ENCODE measurements around the gene GPR152.
A peak's percentile ranks its signal among the peaks of the same experiment; 100 is the strongest.

Gene GPR152

GRCh38 chr11:67464411-67465188 is 12.1 kb upstream of the GPR152 start:
- DNase-seq, result peak; percentile 92 to 94

DNA sequence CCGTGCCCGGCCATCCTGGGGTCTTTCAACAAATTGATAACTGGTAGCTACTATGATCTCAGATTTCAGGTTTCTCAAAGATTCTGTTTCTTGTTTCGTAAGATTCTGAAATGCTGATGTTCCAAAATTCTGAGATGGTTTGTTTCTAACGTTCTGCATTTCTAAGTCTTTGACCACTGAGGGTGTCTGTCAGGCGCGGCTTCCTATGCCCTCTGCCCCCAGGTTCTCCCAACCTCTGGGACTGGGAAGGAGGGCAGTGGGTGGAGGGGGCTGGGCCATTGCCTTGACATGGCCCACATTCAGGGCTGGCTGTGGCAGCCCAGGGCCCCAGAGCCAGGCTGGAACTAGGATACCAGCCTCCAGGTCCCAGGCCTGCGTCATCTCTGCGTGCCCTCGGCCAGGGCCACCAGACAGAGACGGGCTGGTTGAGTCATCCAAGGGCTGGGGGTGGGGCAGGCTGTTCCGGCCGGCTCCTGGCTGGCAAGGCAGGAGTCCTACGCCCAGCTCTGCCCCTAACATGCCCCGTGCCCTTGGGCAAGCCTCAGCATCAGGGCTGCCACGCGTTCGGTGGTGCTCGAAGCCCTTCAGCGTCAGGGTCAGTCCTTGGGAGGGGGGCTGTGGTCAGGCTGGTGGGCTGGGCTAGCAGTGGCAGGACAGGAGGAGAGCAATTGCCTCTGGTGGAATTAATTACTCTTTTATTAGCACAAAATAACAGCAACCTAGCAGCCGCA is 11.3 kb upstream of the GPR152 start:
- DNase-seq, result no peak

DNA sequence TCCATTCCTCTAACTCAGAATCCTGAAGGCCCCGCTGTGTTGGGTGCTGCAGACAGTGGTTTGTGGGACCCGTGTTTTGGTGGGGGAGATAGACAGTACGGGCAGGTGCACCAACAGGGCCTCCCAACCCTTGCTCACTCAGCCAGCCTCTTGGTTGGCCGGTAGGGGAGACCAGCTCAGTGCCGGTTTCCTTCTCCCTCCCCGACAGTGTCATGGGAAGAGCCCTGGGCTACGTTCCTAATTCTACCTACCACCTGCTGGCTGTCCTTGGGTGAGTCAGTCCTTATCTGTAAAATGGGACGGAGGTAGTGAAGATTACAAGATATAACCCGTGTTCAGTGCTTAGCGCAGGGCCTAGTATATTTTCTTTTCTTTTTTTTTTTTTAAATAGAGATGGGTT is 10.7 kb upstream of the GPR152 start:
- no peak for DNase-seq

GRCh38 chr11:67458266-67458665 is 5.7 kb upstream of the GPR152 start:
- DNase-seq, result no peak

DNA sequence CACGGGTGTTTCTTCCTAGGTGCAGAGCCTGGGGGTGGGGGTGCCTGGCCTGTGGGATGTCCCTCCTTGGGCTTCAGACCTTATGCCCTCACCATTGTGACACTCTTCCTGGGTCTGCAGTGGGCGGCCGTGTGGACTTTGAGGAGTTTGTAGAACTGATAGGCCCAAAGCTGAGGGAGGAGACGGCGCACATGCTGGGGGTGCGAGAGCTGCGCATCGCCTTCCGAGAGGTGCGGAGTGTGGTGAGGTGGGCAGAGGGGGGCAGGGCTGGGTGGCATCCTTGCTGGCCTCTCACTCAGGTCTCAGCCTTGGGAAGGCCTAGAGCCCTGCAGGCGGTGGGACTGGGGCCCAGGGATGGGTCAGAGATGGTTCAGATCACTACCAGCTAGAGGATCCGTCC is 4.9 kb upstream of the GPR152 start:
- no peak for DNase-seq

GRCh38 chr11:67456068-67456705 is 3.7 kb upstream of the GPR152 start:
- DNase-seq, result no peak

- no peak for DNase-seq
Measured at GRCh38 chr11:67455054-67455453, 2.5 kb upstream of the GPR152 start, which contains the start of gene CABP4. TSS of gene CABP4 (plus strand) at chr11:67455354. CDS start at chr11:67455424, 70 bp downstream.

- DNase-seq, result no peak
Measured at GRCh38 chr11:67453816-67454732, 1.5 kb upstream of the GPR152 start.

DNA sequence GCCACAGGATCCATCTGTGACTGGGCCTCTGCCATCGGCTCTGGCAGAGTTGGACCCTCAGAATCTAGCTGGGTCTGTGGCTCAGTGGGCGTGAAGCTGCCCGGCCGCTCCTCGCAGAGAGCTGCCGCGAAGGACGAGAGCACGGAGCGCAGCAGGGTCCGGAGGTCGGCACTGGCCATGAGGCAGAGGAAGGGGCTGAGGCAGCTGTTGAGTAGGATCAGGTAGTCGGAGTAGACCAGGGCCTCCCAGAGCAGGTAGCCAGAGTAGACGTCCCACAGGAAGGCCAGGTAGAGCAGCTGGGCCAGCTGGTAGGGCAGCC is 912 bp downstream of the GPR152 start:
- DNase-seq, result no peak

DNA sequence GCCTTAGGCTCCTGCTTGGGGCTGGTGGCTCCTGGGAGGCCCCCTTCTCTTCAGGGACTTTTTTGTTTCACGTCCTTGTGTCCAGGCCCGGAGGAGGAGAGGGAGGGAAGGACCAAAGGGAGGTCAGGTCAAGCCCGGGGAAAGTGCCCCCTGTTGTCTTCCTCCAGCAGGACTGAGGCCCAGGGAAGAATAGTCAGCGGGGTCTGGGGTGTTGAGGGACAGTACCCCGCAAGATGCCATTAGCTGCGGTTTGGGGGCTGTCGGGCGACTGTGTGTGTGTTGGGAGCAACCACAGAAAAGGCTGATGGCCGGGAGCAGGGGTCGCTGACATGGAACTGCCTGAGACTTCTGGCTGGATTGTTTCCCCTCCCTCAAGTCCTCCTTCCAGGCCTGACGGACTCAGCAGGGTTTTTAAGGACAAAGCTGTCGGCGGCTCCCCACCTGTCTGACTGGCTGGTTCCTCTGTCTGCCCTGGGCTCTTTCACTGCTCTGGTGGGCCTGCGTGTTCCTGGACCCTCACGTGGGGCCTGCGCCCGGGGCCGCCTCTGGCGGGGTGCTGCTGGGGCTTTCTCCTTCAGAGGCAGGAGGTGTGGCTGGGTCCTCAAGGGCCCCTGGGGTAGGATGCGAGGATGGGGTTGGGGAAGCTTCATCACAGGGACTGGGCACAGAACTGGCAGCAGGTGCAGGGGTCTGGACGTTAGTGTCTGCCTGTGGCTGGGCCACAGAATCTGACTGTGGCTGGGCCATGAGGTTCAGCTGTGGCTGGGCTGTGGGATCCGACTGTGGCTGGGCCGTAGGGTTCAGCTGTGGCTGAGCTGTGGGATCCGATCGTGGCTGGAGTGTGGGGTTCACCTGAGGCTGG is 1.5 kb downstream of the GPR152 start:
- DNase-seq, result no peak

- no peak for DNase-seq
Measured at GRCh38 chr11:67449116-67449844, 3.2 kb downstream of the GPR152 start.

DNA sequence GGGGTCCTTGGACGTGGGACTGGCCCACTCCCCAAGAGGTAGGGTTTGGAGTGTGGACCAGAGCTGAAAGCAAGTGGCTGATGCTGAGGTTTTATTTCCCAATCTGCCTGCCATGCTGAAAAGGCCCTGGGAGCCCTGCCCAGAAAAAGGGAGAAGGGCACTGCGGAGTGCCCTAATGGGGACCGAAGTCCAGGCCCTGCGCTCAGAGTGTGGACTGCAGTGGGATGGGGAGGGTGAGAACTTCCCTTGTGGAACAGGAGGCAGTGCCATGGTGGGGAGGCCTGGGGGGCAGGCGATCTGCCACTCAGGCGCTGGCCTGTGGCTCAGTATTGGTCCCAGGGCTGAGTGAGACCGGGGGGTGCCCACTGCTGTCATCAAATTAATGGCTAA is 4.3 kb downstream of the GPR152 start:
- DNase-seq, result no peak

DNA sequence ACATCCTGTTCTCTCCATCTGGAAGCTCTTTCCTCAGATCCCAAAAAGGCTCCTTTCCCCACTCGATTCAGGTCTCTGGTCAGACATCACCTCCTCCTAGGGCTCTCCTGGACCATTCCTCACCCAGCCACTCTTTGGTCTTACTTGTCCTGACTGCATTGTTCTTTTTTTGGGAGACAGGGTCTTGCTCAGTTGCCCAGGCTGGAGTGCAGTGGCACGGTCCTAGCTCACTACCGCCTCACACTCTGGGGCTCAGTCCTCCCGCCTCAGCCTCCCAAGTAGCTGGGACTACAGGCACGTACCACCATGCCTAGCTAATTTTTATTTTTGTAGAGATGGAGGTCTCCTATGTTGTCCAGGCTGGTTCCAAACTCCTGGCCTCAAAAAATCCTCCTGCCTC is 7.0 kb downstream of the GPR152 start:
- no peak for DNase-seq

GRCh38 chr11:67442504-67443404 is 9.8 kb downstream of the GPR152 start:
- peak in 1 of 2 experiments; percentile 26 for DNase-seq

DNA sequence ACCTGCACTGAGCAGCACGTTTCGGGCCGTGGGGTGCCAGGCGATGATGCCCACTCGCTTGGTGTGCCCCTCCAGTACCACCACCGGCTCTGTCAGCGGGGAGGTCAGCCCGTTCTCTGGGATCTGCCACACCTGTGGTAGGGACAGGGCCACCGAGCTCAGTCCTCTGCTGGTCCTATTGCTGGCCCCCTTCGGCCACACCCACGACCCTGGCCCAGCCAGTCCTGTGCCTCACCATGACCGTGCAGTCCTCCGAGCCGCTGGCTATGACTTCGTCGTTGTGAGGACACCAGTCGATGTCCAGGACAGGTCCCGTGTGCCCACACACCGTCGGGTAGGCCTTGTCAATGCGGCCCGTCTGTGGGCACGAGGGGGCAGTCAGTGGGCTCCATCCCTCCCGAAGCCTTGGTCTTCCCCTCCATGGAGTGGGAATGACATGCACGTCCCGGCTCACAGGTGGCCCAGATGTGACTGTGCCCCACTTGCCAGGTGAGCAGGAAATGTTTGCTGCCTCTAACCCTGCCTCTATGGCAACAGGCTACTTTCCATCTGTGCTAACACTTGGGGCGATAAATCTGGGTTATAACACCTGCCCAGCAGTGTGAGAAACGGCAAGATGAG is 10.7 kb downstream of the GPR152 start:
- peak in 1 of 2 experiments; percentile 33 for DNase-seq

DNA sequence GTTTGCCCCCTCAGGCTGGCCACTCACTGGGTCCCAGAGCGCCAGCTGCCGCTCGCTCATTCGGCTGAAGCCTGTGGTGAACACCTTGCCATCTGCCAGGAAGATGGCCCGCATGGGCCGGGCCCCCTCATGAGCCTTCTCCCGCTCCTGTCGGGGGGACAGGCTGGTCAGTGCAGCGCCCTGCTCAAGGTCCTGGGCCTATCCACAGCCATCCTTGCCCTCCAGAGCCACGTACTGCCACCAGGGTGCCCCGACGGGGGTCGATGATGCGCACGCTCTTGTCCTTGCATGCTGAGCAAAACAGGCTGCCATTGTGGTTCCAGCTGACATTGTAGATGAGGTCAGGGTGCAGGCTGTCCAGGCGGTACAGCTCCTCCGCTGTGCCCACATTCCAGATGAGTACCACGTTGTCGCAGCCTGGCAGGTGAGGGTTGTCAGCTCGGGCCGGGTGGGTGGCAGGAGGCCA is 11.4 kb downstream of the GPR152 start:
- DNase-seq, result peak in 1 of 2 experiments; percentile 41

GRCh38 chr11:67440229-67441097 is 12.1 kb downstream of the GPR152 start:
- peak; percentile 41 to 49 for DNase-seq

Measured in activated T-cell treated with anti-CD3 and anti-CD28 coated beads, Interleukin-2, amount 50 U/mL, for 48 hours (primary cell).